GM13976 (cell line): Measurements from ENCODE around the gene CARD8.
A peak's percentile ranks its signal among the peaks of the same experiment; 100 is the strongest.
"Not testable (repeated sequence)": the region's sequence is repeated elsewhere in the genome, so short reads cannot be mapped to it uniquely, and the experiment has no call there.

ENCODE experiments used
- DNase-seq: peaks from one replicate; pipeline ENCODE4 v3.0.0; 2012; ENCODE audit warnings: low spot score
- in situ Hi-C: fragments of 300-500 bp; cut with MboI; formaldehyde crosslinking; loops from one replicate; pipeline ENCODE4 v1.12.0; 2022; ENCODE audit warnings: low sequenced_read_pairs, mixed read lengths, inconsistent platforms; ENCODE audit not compliant: unreplicated experiment
- TF ChIP-seq, protein P1 (sequence below): IDR thresholded peaks from 2 replicates; pipeline ENCODE4 v1.5.1; 2012; ENCODE audit warnings: borderline replicate concordance, mild to moderate bottlenecking; ENCODE audit not compliant: insufficient read depth; ENCODE audit errors: extremely low read depth, missing control alignments, control extremely low read depth

The CARD8 gene

DNA sequence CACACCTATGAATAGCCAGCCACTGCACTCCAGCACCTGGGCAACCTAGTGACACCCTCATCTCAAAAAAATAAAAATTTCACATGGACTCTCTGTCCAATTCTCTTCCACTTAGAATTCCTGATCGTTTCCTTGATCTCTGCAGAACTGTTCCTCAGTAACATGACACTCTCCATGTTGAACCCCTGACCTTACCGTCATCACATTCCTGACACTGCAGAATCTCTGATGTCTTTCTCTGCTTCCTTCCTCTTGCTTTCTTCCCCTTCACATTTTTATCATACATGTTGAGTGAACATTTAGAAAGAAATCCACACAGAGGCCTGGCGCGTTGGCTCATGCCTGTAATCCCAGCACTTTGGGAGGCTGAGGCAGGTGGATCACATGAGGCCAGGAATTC is 29.2 kb upstream of the CARD8 start:
- TF ChIP-seq, protein P1, sequence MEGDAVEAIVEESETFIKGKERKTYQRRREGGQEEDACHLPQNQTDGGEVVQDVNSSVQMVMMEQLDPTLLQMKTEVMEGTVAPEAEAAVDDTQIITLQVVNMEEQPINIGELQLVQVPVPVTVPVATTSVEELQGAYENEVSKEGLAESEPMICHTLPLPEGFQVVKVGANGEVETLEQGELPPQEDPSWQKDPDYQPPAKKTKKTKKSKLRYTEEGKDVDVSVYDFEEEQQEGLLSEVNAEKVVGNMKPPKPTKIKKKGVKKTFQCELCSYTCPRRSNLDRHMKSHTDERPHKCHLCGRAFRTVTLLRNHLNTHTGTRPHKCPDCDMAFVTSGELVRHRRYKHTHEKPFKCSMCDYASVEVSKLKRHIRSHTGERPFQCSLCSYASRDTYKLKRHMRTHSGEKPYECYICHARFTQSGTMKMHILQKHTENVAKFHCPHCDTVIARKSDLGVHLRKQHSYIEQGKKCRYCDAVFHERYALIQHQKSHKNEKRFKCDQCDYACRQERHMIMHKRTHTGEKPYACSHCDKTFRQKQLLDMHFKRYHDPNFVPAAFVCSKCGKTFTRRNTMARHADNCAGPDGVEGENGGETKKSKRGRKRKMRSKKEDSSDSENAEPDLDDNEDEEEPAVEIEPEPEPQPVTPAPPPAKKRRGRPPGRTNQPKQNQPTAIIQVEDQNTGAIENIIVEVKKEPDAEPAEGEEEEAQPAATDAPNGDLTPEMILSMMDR: no peak
- DNase-seq: no peak
- in situ Hi-C loops: no loop called here

DNA sequence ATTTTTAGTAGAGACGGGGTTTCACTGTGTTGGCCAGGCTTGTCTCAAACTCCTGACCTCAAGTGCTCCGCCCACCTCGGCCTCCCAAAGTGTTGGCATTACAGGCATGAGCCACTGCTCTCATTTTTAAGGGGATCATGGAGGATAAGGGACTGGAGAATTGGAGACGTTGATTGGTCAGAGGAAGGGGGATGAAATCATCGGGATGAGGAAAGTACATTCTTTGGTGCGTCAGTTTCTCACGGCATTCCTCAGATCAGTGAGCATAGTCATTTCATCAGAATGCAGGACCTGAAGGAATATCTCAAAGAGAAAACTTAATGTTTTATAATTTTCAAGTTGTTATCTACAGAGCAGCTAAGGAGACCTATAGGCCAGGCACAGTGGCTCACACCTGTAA is 28.2 kb upstream of the CARD8 start:
- TF ChIP-seq, protein P1: no peak
- DNase-seq: no peak
- in situ Hi-C loops: no loop called here

DNA sequence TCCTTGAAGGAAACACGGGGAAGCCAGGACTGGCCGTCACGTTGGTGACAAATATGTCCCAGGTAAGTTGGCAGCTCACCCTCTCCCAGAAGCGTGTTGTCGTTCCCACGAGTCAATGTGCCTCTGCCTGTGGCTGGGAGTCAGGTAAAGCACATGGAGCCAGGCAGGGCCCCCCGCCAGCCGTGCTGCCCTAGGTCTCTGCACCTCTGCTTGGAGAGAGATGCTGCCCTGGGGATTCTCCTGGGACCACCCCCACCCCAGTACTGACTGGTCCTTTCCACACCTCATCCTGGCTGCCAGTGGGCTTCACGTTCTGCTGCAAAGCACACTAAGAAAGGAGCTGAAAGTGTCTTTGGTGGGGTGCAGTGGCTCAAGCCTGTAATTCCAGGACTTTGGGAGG is 24.0 kb upstream of the CARD8 start:
- in situ Hi-C loops: no loop called here
- DNase-seq: no peak
- TF ChIP-seq, protein P1: no peak

DNA sequence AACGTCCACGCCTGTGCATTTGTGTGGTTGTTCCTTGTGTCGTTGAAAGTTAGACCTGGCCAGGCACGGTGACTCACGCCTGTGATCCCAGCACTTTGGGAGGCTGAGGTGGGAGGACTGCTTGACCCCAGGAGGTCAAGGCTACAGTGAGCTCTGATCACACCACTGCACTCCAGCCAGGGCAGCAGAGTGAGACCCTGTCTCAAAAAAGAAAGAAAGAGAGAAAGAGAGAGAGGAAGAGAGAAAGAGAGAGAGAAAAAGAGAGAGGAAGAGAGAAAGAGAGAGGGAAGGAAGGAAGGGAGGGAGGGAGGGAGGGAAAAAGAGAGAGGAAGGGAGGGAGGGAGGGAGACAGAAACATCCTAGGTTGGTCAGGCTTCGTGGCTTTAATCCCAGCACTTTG is 19.2 kb upstream of the CARD8 start:
- TF ChIP-seq, protein P1: no peak
- in situ Hi-C loops: no loop called here
- DNase-seq: no peak

DNA sequence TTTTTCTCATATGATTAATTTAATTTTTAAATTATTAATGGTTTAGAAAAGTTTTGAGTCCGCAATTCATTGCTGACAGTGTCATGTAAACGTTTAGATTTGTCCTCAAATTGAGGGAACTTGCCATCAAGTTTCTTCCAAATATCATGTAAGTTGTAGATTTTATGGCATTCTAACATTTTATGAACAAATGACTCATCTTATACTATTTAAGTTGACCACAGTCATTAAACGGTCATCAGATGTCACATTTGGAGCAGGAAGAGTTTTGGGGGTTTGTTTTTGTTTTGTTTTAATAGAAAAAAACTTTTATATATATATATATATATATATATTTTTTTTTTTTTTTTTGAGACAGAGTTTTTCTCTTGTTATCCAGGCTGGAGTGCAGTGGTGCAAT is 18.5 kb upstream of the CARD8 start:
- TF ChIP-seq, protein P1: no peak
- in situ Hi-C loops: no loop called here
- DNase-seq: no peak

DNA sequence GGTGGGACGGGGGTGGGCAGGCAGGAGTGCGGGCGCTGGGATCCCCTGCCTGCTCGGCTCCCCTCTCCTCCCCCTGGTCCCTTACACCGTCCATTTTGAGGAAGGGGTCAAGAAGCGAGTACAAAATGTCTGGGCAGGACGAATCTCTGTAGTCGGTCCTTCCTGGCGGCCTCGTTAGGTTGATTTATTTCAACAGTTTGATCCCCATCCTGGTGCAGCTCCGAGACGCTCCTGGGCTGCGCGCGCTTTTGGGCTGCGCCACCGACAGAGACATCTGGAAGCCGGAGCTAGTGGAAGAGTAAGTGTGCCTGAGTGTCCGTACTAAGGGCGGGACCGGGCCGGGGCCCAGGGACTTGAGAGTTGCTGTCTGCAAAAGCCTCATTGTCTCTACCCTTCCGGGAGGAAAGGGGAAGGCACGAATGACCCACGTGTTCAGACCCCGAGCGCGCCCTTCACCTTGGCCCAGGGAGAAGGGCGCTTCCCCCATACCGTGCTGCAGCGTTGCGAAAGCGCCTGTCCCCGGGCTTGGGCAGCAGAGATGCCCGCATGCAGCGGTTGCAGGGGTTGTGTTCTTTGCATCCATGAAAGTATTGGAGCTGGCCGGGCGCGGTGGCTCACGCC is 15.9 kb upstream of the CARD8 start:
- DNase-seq: peak; percentile 60
- in situ Hi-C loops: no loop called here
- TF ChIP-seq, protein P1: no peak

DNA sequence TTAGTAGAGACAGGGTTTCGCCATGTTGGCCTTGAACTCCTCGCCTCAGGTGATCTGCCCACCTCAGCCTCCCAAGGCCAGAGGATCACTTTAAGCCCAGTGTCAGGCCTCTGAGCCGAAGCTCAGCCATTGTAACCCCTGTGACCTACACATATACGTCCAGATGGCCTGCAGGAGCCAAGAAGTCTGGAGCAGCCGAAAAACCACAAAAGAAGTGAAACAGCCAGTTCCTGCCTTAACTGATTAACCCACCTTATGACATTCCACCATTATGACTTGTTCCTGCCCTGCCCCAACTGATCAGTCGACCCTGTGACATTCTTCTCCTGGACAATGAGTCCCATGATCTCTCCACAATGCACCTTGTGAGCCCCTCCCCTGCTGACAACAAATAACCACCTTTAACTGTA is 13.9 kb upstream of the CARD8 start:
- in situ Hi-C loops: loop anchor here (10.0 kb wide), 1 partner anchor 165 kb away; no protein-coding TSS in a partner anchor
- not testable (repeated sequence) for DNase-seq

DNA sequence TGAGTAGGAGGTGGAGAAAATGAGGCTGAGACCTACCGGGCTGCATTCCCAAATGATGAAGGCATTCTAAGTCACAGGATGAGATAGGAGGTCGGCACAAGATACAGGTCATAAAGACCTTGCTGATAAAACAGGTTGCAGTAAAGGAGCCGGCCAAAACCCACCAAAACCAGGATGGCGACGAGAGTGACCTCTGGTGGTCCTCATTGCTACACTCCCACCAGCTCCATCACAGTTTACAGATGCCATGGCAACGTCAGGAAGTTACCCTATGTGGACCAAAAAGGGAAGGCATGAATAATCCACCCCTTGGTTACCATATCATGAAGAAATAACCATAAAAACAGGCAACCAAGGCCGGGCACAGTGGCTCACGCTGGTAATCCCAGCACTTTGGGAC is 9.6 kb upstream of the CARD8 start:
- DNase-seq: not testable (repeated sequence)
- in situ Hi-C loops: loop anchor here (10.0 kb wide), 1 partner anchor 161 kb away; no protein-coding TSS in a partner anchor

DNA sequence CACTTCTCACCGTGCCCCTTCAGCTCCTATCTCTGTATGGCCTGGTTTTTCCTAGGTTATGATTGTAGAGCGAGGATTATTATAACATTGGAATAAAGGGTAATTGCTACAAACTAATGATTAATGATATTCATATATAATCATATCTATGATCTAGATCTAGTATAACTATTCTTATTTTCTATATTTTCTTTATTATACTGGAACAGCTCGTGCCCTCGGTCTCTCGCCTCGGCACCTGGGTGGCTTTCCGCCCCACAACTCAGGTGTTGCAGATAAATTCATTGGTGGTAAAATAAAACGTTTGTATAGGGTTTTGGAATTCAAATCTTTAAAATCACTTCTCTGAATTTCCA is 4.6 kb upstream of the CARD8 start:
- in situ Hi-C loops: loop anchor here (10.0 kb wide), 1 partner anchor 156 kb away; no protein-coding TSS in a partner anchor
- not testable (repeated sequence) for DNase-seq

DNA sequence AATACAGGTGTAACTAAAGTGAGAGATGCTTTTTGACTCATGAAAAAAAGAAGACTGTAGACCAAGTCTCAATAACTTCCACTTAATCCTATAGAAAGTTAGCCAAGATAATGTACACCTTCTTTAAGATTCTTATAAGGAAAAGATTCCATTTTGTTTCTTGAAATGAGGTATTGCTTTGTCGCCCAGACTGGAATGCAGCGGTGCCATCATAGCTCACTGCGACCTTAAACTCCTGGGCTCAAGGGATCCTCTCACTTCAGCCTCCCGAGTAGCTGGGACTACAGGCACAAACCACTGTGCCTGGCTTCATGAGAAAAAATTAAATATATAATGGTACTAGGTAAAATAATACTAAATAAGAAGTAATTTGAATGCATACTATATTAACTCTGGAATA is 3.3 kb upstream of the CARD8 start:
- in situ Hi-C loops, DNase-seq: not testable (repeated sequence)
